Measurements from ENCODE around the gene PPP1R12B.
"Not testable (repeated sequence)": the region's sequence is repeated elsewhere in the genome, so short reads cannot be mapped to it uniquely, and the experiment has no call there.

Gene PPP1R12B

DNA sequence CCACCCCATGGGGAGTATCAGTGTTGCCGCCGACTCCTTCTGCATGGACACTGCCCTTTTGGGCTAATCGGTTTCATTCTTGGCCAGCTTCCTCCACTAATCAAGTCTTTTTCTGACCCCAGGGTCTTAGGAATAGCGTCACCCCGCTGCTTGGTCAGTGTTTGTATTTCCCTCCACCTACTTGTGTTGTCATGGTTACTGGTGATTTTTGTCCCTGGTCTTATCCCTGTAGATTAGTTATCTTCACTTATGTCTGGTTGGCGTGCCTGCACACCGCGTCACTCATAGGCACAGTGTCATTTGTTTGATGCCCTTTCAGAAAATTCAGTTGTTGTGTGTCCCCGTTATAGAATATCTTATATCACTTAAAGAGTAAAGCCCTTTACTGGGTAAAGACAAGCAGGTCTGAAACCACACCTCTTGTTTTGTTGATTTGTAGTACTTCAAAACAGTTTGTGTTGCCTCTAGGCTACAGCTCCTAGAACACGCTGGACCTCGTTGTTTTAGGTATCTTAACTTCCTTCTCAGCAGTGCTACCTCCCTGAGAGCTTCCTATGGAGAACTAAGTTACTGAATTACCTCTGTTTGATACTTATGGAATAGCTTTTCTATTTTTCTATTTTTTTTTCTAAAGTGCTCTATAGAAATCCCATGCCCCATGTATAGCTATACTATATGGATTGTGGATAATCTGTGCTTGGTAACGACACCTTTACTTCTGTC is 868 bp downstream of the PPP1R12B start:
- DNase-seq (ENCODE audit: low read depth), result peak; percentile 27

DNA sequence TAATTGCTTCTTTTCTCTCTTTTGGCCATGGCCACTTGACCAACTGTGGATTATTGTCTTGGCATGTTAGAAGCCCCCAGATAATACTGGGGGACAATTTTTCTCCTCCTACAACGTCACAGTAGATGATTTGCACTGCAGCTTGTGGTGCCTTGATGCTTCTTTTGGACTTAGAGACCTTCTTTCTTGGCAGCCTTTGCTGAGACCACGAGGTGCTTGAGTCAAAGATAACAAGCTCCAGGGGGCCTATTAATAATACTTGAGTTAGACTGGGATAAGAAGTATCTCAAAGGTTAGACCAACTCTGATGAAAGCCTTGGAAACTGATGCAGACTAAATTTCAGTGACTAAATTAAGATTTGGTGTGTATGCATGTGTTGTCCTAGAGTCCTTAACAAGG is 3.2 kb downstream of the PPP1R12B start:
- DNase-seq (ENCODE audit: low read depth), result no peak

DNA sequence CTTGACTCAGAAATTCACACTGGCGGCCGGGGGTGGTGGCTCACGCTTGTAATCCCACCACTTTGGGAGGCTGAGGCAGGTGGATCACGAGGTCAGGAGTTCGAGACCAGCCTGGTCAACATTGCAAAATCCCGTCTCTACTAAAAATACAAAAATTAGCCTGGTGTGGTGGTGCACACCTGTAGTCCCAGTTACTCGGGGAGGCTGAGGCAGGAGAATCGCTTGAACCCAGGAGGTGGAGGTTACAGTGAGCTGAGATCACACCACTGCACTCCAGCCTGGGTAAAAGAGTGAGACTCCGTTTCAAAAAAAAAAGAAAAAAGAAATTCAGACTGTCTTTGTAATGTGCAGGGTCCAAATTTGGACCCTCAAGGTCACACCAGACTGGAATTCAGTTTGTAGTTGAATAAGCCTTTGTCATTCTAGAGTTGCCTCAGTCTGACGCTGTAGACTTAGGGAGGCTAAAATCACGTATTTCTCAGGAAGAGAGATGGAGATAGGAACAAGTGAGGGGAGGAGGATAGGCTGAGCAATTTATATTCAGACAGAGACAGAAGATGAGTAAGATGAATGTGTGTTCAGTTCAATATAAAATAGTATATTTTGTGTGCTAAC is 4.2 kb downstream of the PPP1R12B start:
- not testable (repeated sequence) for DNase-seq (ENCODE audit: low read depth)

DNA sequence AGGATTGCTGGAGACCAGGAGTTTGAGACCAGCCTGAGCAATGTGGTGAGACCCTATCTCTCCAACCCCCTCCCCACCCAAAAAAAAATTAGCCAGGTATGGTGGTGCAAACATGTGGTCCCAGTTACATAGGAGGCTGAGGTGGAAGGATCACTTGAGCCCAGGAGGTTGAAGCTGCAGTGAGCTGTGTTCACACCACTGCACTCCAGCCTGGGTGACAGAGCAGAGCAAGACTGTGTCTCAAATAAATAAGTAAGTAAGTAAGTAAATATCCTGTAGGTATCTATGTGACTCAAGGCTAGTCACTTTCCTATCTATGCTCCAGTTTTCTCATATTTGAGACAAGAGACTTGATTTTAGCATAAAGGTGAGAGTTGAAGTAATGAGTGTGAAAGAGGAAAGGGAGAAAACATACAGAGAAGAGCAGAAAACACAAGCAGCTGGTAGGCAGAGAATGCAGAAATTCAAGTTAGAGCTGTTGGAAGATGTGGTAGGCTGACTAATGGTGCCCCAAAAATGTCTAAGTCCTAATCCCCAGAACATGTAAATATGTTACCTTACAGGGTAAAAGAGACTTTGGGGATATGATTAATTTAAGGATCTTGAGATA is 7.5 kb downstream of the PPP1R12B start:
- DNase-seq (ENCODE audit: low read depth), result no peak

DNA sequence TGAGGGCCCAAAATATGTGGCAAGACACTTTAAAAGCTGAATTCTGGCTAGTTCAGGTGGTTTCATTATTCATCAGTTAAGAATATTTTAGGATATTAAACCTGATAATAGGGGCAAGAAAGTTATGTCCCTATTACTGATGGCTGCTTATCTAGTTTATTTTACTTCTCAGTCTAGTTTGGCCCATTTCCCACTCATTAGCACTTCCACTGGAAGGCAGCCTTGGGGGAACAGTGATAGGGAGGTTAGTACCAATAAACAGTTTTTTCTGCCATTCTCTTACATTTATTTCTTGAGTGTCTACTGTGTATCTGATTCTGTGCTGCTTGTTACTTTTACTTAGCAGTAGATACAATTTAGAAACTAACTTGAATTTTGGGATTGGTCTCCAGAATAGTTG is 9.0 kb downstream of the PPP1R12B start:
- DNase-seq (ENCODE audit: low read depth), result no peak

DNA sequence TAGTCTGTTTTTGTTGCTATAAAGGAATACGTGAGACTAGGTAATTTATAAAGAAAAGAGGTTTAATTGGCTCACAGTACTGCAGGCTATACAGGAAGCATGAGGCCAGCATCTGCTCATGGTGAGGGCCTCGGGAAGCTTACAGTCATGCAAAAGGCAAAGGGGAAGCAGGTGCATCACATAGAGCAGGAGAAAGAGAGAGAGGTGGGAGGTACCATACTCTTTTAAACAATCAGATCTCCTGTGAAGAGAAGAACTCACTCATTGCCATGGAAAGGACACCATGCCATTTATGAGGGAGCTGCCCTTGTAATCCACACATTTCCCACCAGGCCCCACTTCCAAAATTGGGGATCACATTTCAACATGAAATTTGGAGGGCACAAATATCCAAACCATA is 12.7 kb downstream of the PPP1R12B start:
- DNase-seq (ENCODE audit: low read depth), result no peak

DNA sequence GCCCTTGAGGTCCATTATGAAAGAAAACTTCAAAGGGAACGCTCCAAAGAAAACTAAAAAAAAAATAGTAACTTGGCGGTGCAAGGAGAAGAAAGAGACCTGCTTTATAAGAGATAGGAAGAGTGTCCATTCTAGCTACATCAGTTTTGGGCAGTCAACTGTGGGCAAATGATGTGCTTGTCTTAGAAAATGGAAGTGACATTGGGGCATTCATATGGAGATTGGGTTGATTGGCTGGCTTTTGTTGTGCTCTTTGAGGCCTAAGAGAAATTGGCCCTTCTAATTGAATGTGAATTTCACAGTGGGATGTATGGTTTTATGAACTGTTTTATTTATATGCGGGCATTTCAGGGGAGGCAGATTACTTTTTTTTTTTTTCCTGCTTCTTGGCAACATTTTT is 13.2 kb downstream of the PPP1R12B start:
- DNase-seq (ENCODE audit: low read depth), result no peak

DNA sequence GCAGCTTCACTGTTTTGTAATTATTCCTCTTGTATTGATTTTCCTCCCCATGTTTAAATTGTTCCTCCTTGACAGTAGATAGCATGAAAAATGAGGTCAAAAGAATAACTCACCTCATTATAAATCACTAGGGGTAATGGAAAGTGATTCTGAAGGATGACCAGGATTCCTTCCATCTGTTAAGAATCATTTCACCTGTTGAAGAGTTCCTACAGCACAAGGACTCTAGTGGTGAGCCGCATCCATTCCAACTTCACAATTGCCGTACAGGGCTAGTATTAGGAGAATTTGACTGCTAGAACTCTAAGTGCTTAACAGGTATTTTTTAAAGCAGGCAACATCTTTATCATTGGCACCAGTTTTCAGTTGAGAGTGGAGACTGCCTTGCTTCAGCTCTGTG is 13.7 kb downstream of the PPP1R12B start:
- no peak for DNase-seq (ENCODE audit: low read depth)

DNA sequence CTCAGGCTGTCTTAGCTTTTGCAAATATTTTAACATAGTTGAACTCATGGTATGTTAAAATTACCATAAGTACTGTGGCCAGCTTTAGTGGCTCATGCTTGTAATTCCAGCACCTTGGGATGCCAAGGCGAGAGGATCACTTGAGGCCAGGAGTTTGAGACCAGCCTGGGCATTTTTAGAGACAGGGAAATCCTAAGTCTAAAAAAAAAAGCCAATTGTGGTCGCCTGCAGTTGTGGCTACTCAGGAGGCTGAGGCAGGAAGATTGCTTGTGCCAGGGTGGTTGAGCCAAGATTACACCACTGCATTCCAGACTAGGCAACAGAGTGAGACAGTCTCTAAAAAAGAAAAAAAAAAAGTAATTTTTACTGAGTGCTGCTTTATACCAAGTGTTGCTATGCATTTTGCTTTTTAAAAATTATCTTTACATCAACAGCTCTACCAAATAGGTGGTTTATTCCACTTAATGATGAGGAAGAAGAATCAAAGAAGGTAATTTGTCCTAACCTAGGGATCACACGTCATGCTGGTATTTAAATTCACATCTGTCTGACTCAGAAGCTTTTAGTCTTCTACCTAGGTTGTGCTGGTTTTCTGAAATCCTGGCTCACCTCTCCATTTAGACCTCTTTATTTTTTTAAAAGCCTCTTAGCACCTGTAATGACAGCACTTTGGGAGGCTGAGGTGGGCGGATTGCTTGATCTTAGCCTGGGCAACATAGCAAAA is 16.8 kb downstream of the PPP1R12B start:
- peak; percentile 39 for DNase-seq (ENCODE audit: low read depth)

DNA sequence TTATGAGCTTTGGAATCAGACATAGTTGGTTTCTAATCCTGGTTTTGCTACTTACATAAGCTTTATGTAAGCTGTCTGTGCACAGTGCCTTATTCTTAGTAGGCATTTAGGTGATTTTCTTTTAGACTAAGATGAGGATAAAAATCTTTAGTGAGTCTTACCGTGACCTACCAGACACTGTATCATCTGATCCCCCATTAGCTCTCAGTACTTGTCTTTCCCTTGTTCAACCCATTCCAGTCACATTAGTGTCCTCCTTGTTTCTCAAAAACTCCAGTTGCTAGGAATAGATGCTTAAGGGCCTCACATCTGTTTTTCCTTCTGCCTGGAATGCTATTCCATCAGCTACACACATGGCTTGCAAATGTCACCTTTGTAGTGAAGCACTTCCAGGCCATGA is 18.8 kb downstream of the PPP1R12B start:
- DNase-seq (ENCODE audit: low read depth), result peak; percentile 74

DNA sequence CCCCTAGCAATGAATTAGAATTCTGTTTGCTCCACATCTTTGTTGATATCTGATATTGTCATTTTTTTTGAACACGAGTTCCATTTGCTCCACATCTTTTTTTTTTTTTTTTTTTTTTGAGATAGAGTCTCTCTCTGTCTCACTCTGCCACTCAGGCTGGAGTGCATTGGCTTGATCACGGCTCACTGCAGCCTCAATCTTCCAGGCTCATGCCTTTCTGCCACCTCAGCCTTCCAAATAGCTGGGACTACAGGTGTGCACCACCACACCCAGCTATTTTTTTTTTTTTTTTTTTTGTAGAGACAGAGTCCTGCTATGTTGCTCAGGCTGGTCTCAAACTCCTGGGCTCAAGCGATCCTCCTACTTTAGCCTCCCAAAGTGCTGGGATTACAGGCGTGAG is 22.4 kb downstream of the PPP1R12B start:
- DNase-seq (ENCODE audit: low read depth), result not testable (repeated sequence)

DNA sequence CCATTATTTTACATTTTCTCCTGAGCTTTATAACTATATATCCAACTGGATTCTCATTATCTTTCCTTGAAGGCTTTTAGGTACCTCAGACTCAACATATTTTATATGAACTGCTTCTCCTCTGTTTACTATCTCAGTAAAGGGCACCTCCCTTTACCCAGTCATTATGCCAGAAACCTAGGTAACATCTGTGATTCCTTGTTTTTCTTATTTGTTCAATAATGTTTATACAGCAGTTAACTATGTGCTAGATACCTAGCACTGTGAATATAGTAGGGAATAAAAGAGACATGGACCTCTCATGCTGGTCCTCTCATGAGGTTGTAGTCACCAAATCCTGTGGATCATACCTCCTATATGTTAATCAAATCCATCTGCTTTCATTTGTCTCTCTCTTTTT is 25.6 kb downstream of the PPP1R12B start:
- DNase-seq (ENCODE audit: low read depth), result no peak

DNA sequence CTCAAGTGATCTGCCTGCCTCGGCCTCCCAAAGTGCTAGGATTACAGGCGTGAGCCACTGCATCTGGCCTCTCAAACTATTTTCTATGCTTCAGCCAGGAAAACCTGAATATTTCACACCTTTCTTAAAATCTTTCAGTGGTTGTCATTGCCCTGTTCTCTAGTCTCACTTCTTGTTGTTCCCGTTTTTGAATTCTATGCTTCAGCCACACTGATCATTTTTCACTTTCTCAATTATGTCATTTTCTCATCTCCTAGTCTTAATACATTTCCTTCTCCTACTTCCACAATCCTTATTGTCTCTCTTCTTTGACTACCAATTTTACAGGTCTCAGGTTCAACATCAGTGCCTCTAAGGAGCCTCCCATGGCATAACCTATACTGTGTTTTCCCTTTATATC is 26.7 kb downstream of the PPP1R12B start:
- not testable (repeated sequence) for DNase-seq (ENCODE audit: low read depth)

DNA sequence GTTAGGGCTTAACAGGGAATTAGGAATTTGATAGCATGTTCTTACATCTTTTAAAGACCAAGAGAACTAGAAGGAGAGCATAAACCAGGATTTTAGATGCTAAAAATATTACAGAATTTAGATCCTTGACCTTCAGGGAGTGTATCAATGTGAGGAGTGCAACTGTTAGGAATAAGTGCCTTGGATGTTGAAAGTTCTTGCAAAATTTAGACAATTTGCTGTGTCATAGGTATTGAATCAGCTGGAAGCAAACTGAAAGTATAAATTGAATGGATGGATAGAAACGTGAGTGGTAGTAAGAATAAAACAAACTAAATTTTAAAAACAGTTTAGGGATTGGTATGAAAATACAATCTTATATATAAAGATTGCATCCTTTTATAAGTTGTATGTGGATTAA is 27.7 kb downstream of the PPP1R12B start:
- peak; percentile 6 for DNase-seq (ENCODE audit: low read depth)

DNA sequence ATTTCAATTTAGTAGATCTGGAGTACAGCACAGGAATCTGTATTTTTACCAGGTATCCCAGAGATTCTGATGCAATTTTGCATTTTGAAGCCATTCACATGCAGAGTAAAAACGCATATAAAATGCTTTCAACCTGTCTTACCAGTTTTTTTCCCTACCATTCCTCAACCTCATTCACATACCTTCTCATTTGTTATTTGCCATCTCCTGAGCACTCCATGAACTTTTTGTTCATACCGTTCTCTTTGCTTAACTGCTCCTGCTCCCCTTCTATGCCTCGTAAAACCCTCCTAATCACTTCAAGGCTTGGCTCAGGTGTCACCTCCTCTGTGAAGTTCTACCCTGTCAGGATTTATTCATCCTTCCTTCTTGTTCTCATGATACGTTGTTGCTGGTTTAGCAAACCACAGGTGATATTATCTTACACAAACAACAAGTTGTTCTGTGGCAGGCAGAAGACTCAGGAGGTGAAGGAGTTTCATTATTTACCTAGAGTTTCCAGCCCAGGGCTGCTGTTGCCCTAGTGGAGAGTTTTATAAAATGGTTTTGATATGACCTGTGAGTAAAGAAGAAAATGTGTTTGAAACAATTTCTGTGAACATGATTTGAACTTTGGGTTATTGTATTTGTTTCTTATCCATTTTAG is 31.5 kb downstream of the PPP1R12B start:
- DNase-seq (ENCODE audit: low read depth), result not testable (repeated sequence)

DNA sequence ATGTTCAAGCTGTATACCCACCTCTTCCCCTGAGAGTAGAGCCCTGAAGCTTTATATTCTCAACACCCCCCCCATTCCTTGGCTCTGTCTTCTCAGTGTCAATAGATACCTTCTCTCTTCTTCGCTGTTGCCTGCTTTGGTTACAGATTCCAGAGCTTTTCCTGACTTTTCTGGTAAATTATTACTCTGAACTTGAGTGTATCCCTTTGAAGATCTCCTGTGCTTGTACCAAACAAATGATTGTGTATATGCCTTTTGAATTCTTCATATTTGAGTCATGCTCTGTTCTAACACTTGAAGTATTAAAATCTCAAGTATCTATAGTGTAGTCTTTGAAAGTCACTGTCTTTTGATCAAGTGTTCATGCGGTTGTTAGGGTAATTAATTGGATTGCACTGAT is 32.0 kb downstream of the PPP1R12B start:
- DNase-seq (ENCODE audit: low read depth), result not testable (repeated sequence)

DNA sequence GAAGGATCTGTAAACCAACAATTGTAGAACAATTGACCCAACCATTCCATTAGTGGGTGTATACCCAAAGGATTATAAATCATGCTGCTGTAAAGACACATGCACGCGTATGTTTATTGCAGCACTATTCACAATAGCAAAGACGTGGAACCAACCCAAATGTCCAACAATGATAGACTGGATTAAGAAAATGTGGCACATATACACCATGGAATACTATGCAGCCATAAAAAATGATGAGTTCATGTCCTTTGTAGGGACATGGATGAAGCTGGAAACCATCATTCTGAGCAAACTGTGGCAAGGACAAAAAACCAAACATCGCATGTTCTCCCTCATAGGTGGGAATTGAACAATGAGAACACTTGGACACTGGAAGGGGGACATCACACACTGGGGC is 33.4 kb downstream of the PPP1R12B start:
- DNase-seq (ENCODE audit: low read depth), result not testable (repeated sequence)

DNA sequence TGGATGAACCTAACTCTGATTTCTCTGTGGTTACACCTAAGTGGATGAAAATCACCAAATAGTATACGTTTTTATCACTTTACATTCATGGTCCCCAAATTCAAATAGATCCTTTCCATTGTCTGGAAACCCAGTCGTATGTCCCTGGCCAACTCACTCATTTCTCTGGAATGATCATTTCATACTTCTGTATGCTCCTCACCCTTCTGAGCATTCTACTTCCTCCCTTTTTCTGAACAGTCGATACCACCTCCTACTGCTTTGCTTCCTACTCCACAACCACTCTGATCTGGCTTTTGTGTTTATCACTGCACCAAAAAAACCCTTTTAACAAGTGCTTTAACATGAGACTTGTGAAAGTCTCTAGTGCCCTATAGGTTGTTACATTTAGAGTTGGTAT is 47.3 kb downstream of the PPP1R12B start:
- DNase-seq (ENCODE audit: low read depth), result peak; percentile 10

DNA sequence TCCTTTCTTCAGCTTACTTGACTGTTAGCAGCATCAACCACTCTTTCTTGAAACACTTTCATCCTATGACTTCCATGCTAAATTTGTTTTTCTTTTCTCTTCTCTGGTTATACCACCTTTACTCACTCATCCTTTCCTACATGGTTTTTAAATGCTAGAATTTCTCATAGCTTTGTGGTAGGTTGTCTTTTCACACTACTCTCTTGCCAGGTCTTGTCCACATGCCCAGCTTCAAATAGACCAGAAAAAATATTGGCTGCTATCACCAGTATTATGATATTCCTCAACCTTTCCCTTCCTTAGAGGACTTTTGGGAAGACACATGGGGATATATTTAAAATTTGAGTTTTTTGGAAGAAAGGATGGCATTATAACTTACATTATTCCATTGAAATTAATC is 48.8 kb downstream of the PPP1R12B start:
- no peak for DNase-seq (ENCODE audit: low read depth)

DNA sequence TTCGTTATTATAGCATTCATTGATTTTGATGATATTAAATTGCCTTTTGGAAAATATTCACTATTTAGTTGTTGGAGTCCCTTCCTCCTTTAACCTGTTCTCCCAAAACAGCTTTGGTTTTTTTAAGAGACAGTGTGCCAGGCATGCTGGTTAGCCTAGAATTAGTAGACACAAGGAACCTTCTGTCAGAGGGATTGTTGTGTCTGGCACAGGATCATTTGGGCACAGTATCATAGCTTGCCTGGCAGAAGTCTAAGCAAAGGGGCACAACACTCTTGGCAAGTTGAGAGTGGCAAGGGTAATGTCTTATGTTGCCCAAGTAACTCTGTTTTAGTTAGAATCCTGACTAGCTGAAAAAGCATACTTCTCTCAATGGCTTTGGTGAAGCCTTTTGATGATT is 49.9 kb downstream of the PPP1R12B start:
- DNase-seq (ENCODE audit: low read depth), result not testable (repeated sequence)

DNA sequence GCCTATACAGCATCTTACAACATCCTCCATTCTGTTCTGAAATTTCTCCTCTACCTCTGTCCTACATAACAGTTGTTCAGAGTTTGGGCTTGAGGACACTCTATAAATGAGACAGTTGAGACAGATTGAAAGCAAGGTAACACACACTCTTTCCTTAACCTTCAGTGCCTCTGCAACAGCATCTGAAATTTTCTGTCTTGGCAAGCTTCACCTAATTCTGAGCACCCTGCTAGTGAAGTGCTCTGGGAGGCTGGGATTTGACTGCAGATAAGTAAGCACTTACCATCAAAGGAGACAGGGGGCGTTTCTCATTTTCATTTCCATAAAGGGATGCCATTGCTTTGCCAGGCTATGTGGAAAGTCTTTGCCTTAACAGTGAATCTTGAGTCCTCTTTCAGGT is 53.3 kb downstream of the PPP1R12B start:
- not testable (repeated sequence) for DNase-seq (ENCODE audit: low read depth)

DNA sequence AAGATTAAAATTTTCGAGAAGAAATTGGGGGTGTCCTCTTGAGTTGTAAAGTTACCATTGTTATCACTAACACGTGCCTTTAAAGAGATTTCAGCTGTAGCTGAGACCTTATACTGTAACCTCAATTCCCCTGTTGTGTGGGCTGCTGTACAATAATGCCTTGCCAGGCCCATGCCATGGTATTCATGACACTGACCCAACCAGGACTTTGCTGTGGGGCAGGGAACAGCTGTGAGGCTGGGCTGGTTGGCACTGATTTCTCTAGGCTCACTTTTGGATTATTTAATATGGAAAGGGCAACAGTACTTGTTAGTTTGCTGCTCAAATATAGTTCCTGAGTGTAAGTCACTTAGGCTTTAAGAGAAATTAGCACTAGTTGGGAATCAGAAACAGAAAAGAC is 54.9 kb downstream of the PPP1R12B start:
- DNase-seq (ENCODE audit: low read depth), result not testable (repeated sequence)

Data from GM04504 (cell line).